SK-MEL-5 (cell line): ENCODE measurements around the gene NIPBL. TPM values are rescaled to one million over a fixed set of nuclear protein-coding genes. Genes with fewer than 3 reads are reported as not detected.
"Not testable (repeated sequence)": the region's sequence is repeated elsewhere in the genome, so short reads cannot be mapped to it uniquely, and the experiment has no call there.

Experiments used
- DNase-seq: peaks from one replicate; pipeline ENCODE4 v3.0.0-alpha.2; 2016; ENCODE audit warnings: low read depth, low spot score
- in situ Hi-C: cut with HindIII; loops from 2 replicates; pipeline ENCODE4 v1.10.0; 2016; ENCODE audit warnings: low sequenced_read_pairs, high pct_unique_total_duplicates, low pct_unique_long_range_greater_than_20kb
- total RNA-seq: library from RNA; depleted of rRNA; stranded (reverse); fragments of >200 nt; shearing (Covaris generic); gene quantifications from 2 replicates; pipeline ENCODE4 v1.2.3, GENCODE V29; 2014

The NIPBL gene
- total RNA-seq, 1 experiment from 2014 or later = 21.2 TPM

DNA sequence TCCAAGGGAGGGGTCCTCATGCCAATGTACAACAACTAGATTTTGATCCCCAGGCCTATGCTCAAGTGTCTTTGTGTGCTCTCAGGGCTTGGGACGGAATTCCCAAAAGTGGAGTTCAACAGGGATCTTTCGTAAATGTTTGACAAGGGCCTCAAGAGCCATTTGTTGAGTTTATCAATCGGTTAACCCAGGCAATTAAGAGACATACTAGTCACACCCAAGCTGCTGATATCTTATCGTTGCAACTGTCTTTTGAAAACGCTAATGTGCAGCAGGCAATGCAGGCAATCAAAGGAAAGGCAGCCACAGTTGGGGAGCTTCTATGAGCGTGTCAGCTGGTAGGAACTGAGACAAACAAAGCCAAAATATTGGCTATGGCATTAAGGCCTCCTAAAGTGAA lies 211.4 kb downstream of the NIPBL start:
- in situ Hi-C loops = no loop called here
- no peak for DNase-seq

- in situ Hi-C loops = no loop called here
- DNase-seq = peak; percentile 82
Observed at GRCh38 chr5:37090123-37090726, 213.7 kb downstream of the NIPBL start.

DNA sequence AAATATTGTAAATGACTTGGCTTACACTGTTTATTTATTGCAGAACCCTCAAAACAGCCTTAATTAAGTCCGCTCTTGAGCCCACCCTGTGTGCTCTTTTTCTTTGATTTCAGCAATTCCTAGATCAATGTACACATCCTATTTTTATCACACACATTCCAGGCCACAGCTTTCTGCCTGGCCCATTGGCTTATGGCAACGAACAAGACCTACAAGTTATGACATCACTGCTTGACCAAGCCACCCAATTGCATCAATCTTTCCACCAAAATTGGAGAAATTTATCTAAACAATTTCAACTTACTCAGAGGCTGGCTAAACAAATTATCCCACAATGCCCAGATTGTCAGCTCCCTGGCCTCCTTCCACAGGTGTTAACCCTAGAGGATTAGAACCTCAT lies 214.2 kb downstream of the NIPBL start:
- no peak for DNase-seq
- in situ Hi-C loops = no loop called here

GRCh38 chr5:37093795-37094194 lies 217.2 kb downstream of the NIPBL start:
- DNase-seq, in situ Hi-C loops: not testable (repeated sequence)

DNA sequence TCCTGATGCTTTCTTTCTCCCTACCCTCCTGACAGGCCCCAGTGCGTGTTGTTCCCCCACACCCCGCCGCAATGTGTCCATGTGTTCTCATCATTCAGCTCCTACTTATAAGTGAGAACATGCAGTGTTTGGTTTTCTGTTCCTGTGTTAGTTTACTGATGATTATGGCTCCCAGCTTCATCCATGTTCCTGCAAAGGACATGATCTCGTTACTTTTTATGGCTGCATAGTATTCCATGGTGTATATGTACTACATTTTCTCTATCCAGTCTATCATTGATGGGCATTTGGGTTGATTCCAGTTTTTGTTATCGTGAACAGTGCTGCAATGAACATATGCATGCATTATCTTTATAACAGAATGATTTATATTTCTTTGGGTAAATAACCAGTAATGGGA lies 222.7 kb downstream of the NIPBL start:
- in situ Hi-C loops, DNase-seq: not testable (repeated sequence)

- in situ Hi-C loops = no loop called here
Observed at GRCh38 chr5:37103302-37103701, 226.7 kb downstream of the NIPBL start.

GRCh38 chr5:37109338-37109737 lies 232.8 kb downstream of the NIPBL start:
- no peak for DNase-seq
- in situ Hi-C loops = no loop called here

More at GRCh38 chr5:37103302-37103701, 226.7 kb downstream of the NIPBL start:
- DNase-seq = no peak

- in situ Hi-C loops = no loop called here
- no peak for DNase-seq
Observed at GRCh38 chr5:37110135-37110534, 233.6 kb downstream of the NIPBL start.

- in situ Hi-C loops = no loop called here
Observed at GRCh38 chr5:37111426-37112382, 235.1 kb downstream of the NIPBL start.

GRCh38 chr5:37112383-37112991 lies 235.9 kb downstream of the NIPBL start:
- no peak for DNase-seq
- in situ Hi-C loops = no loop called here

More at GRCh38 chr5:37111426-37112382, 235.1 kb downstream of the NIPBL start:
- no peak for DNase-seq
